HG02852 (cell line): ENCODE data around the gene ITGBL1.
A peak's percentile ranks its signal among the peaks of the same experiment; 100 is the strongest.

Experiments used
- ATAC-seq: cut with Tn5 transposase; IDR thresholded peaks from one replicate; pipeline ENCODE4 v1.9.1; 2021; ENCODE audit warnings: mild to moderate bottlenecking, moderate library complexity; ENCODE audit not compliant: unreplicated experiment

The ITGBL1 gene

GRCh38 chr13:101452519-101453485 lies at the start of gene ITGBL1:
ITGBL1 (plus strand) TSS chr13:101452675; CDS start chr13:101452834, 159 bp downstream.
- ATAC-seq = peak; percentile 93

- no peak for ATAC-seq
These were observed 45.7 kb upstream of the ITGBL1 start for GRCh38 chr13:101406791-101407190.

GRCh38 chr13:101408154-101408553 lies 44.3 kb upstream of the ITGBL1 start:
- no peak for ATAC-seq

GRCh38 chr13:101408992-101409656 lies 43.4 kb upstream of the ITGBL1 start:
- ATAC-seq = no peak

GRCh38 chr13:101412076-101412475 lies 40.4 kb upstream of the ITGBL1 start:
- ATAC-seq = no peak

- ATAC-seq = peak; percentile 69
These were observed 36.9 kb upstream of the ITGBL1 start for GRCh38 chr13:101415358-101416174.

- no peak for ATAC-seq
These were observed 36.1 kb upstream of the ITGBL1 start, which contains the start of gene NALCN for GRCh38 chr13:101416181-101417042. NALCN (minus strand) TSS chr13:101416508; CDS start chr13:101399126, 17,382 bp downstream.

- ATAC-seq = no peak
These were observed 35.5 kb upstream of the ITGBL1 start for GRCh38 chr13:101417043-101417406.

- no peak for ATAC-seq
These were observed 35.0 kb upstream of the ITGBL1 start for GRCh38 chr13:101417501-101417900.

GRCh38 chr13:101423872-101424271 lies 28.6 kb upstream of the ITGBL1 start:
- no peak for ATAC-seq

- ATAC-seq = no peak
These were observed 27.9 kb upstream of the ITGBL1 start for GRCh38 chr13:101424381-101425155.

GRCh38 chr13:101425156-101425471 lies 27.4 kb upstream of the ITGBL1 start:
- ATAC-seq = no peak

GRCh38 chr13:101425623-101426022 lies 26.9 kb upstream of the ITGBL1 start:
- no peak for ATAC-seq

GRCh38 chr13:101429733-101430132 lies 22.7 kb upstream of the ITGBL1 start:
- ATAC-seq = no peak

- ATAC-seq = no peak
These were observed 18.6 kb upstream of the ITGBL1 start for GRCh38 chr13:101433895-101434294.

- no peak for ATAC-seq
These were observed 18.0 kb upstream of the ITGBL1 start for GRCh38 chr13:101434486-101434885.

GRCh38 chr13:101447852-101448251 lies 4.6 kb upstream of the ITGBL1 start:
- no peak for ATAC-seq

- ATAC-seq = no peak
These were observed 2.4 kb upstream of the ITGBL1 start for GRCh38 chr13:101449790-101450748.
